Measurements from ENCODE around the gene JARID2. TPM values are rescaled to one million over a fixed set of nuclear protein-coding genes. Genes with fewer than 3 reads are reported as not detected.

JARID2 gene
- total and polyA plus RNA-seq, 2 of the 4 experiments (the other 2 are of a cell fraction), result 9.6 to 12.9 TPM

GRCh38 chr6:15504040-15504495 lies 258.2 kb downstream of the JARID2 start:
- Histone ChIP-seq H3K4ac (ENCODE audit: low read depth, low read length) (peak overlapping the region; percentile 33; the same call in 1 of the 2 replicates), H3K56ac (ENCODE audit: extremely low read depth, insufficient read depth, low read length) (no peak overlapping the region), H3K4me3 (ENCODE audit: insufficient read depth, low read depth, low read length) (no peak overlapping the region), H3K9me3 (ENCODE audit: control insufficient read depth, insufficient read depth, low read length) (no peaks in the 10 kb centered on the region), H3K9me1 (ENCODE audit: insufficient read depth, low read length) (peaks cover 28% of the 10 kb centered on the region), H3K4me2 (ENCODE audit: low read depth, low read length) (no peak overlapping the region), H2BK20ac (ENCODE audit: low read depth, low read length) (no peak overlapping the region), H2AK5ac (ENCODE audit: low read depth, low read length) (peak overlapping the region; percentile 49; the same call in 1 of the 2 replicates), H2AK9ac (replicated peaks; ENCODE audit: low read depth, low read length, poor library complexity) (no peak overlapping the region), H2BK15ac (ENCODE audit: low read depth, low read length) (no peak overlapping the region), H3K36me3 (ENCODE audit: control insufficient read depth, insufficient read depth, low read length) (peaks cover 45% of the 10 kb centered on the region), H3K9ac (ENCODE audit: low read depth, low read length) (0 out of 2 replicates have a peak overlapping the region, but pooled peaks have one; percentile 7), H3K23ac (ENCODE audit: low read depth, low read length) (no peak overlapping the region), H3K14ac (replicated peaks; ENCODE audit: low read depth, low read length) (no peak overlapping the region), H3K27ac (ENCODE audit: insufficient read depth, low read length) (no peak overlapping the region), H3K27me3 (ENCODE audit: control insufficient read depth, insufficient read depth, low read length) (no peaks in the 10 kb centered on the region), H4K91ac (ENCODE audit: insufficient read depth, low read depth, low read length) (no peak overlapping the region), H3K18ac (ENCODE audit: low read depth, low read length) (no peak overlapping the region; the same call in 1 of the 2 replicates), H3K4me1 (ENCODE audit: control insufficient read depth, insufficient read depth, low read length) (peaks cover 30% of the 10 kb centered on the region), H2AFZ (replicated peaks; ENCODE audit: low read length, poor library complexity) (no peak overlapping the region), H4K8ac (ENCODE audit: low read depth in 2 of 2, low read length in 2 of 2) (no peak overlapping the region; a peak in 1 of 4 replicates), H4K20me1 (ENCODE audit: insufficient read depth, low read length) (peaks cover 94% of the 10 kb centered on the region), H4K5ac (ENCODE audit: low read depth, low read length) (no peak overlapping the region), H2BK5ac (ENCODE audit: low read depth, low read length, poor library complexity, severe bottlenecking) (no peak overlapping the region), H2BK120ac (ENCODE audit: low read depth, low read length) (no peak overlapping the region), H3K79me1 (ENCODE audit: low read depth in 1 of 2, low read length in 2 of 2) (peaks cover 25 to 83% of the 10 kb centered on the region in 2 experiments)
- DNase-seq (no peak), ATAC-seq (ENCODE audit: low read depth) (no peak)
- CTCF ChIA-PET, result interaction anchor here (1.1 to 1.3 kb wide), 3 partner anchors 9 to 119 kb away, joined by 3 to 5 read pairs (median 3); no protein-coding TSS in a partner anchor
- WGBS, 2 experiments (ENCODE audit: extremely low coverage in 2 of 2, insufficient read length in 1 of 2), result 73% methylated on average over 4 of the region's 12 CpGs; no CpG with 5 or more reads in 1 of the 2 experiments
- in situ Hi-C loops (cut with MboI; ENCODE audit: low sequenced_read_pairs), result no loop called here
- no TSS peak for BruUV-seq (replicated peaks)
- no peak for TF ChIP-seq MAZ (IDR thresholded peaks at IDR 0.05; ENCODE audit: borderline replicate concordance, low read depth, low read length)
- TF ChIP-seq NFE2L2 (IDR thresholded peaks at IDR 0.05; ENCODE audit: low read depth, low read length), result no peak
- TF ChIP-seq SMC3 (IDR thresholded peaks at IDR 0.05; ENCODE audit: low read depth, low read length), result no peak
- TF ChIP-seq RAD21 (IDR thresholded peaks at IDR 0.05; ENCODE audit: low read length), result no peak
- no peak for TF ChIP-seq FOS (IDR thresholded peaks at IDR 0.05; ENCODE audit: low read depth, low read length)
- no peak for TF ChIP-seq CEBPB (IDR thresholded peaks at IDR 0.05; ENCODE audit: low read depth, low read length)
- dilution Hi-C loops (cut with HindIII; ENCODE audit: low sequenced_read_pairs, unreplicated experiment), result no loop called here
- POLR2A ChIA-PET (ENCODE audit: unreplicated experiment), result no interaction called here
- intact Hi-C loops (cut with micrococcal nuclease), result no loop called here
